Stimulated activated CD8-positive, alpha-beta memory T cell treated with anti-CD3 and anti-CD28 coated beads, Interleukin-12 subunit alpha, Interleukin-12 subunit beta, amount 100 ng/mL, for 4 hours (primary cell): ENCODE measurements around the gene RAPGEFL1.
"Not testable (repeated sequence)": the region's sequence is repeated elsewhere in the genome, so short reads cannot be mapped to it uniquely, and the experiment has no call there.

ENCODE experiments used
- DNase-seq: peaks from one replicate; pipeline ENCODE4 v3.0.0-alpha.2; 2020; ENCODE audit warnings: low read depth

Gene RAPGEFL1

DNA sequence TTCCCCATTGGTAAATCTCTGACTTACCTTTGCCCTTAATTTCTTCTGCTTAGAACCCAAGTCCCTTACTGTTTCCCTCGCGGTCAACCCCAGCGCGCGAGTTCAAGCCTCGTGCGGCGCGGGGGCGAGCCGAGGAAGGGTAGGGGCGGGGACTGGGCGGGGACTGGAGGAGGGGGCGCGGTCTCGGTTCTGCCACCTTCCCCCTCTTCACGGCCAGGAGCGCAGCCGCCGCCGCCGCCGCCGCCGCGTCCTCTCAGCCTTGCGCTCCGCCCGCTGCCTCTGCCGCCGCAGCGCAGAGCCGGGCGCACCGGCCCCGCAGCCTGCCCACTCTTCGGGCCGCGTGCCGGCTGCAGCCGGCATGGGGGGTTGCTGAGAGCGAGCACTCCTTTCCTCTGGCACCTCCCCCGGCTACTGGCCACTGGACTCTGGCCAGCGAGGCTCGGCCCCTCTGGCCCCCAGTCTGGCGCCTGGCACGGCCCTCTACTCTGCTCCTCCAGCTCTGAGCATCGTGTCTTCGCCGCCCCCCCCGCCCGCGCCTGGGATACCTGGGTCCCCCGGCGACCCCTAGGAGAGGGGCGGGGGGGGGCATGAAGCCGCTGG is at the start of gene RAPGEFL1:
RAPGEFL1 (plus strand) TSS at position 196 of the 600 bp plus-strand sequence; CDS start at position 588, 392 bp downstream.
- peak; percentile 78 for DNase-seq

GRCh38 chr17:40129498-40129897 is 47.8 kb upstream of the RAPGEFL1 start:
- no peak for DNase-seq

DNA sequence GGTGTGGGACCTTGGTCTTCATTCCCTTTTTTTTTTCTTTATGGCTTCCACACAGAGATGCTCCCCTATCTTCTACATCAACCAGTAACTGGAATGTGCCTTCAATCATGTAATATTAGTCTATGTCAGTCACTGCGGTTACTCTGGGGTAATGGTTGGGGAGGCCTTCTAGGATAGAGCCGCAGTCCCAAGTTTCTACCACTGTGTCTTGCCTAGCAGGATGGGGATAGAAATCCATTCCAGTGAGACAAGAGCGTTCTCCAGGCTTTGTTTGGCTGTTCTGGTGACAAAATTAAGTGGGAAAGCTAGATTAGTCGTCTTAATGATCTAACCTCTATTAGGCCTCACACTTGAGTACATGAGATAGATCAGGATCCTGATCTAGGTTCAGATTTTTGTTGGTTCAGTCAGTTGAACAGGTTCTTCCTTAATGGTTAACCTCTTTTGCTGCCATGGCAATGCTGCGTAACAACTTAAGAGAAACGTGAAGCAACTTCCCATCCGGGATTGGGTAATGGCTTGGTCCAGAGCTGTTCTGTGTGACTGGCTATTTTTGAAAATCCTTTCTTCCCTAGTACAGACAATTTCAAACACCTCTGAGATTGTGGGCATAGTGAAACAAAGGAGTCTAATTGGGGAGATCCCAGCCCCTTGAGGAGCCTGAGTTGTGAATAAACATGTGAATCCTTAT is 46.8 kb upstream of the RAPGEFL1 start:
- DNase-seq: no peak

GRCh38 chr17:40134184-40134583 is 43.1 kb upstream of the RAPGEFL1 start:
- no peak for DNase-seq

DNA sequence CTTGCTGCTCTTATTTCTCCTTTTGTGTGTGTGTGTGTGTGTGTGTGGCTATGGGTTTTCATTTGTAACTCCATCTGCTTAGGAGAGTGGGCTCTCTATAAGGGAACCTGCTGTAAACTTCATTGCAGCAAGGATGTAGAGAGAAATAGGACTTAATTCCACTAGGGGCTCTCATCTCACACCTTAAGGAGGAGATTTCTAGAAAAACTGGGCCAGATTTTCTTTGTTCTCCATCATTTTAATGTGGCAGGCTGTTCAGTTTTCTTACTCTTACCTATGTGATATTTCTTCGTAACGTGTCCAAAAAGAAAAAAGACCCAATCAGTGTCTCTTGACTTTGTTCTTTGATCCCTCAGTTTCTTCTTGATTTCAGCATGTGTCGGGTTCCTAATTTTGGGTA is 41.5 kb upstream of the RAPGEFL1 start:
- no peak for DNase-seq

- no peak for DNase-seq
These were observed 37.7 kb upstream of the RAPGEFL1 start for GRCh38 chr17:40139566-40140058.

DNA sequence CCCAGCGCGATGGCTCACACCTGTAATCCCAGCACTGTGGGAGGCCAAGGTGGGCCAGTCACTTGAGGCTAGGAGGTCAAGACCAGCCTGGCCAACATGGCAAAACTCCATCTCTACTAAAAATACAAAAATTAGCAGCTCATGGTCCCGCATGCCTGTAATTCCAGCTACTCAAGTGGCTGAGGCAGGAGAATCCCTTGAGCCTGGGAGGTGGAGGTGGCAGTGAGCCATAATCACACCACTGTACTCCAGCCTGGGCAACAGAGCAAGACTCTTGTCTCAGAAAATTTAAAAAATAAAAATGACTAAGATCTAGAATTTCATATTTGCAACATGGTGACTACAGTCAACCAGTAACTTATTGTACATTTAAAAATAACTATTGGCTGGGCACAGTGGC is 34.1 kb upstream of the RAPGEFL1 start:
- not testable (repeated sequence) for DNase-seq

DNA sequence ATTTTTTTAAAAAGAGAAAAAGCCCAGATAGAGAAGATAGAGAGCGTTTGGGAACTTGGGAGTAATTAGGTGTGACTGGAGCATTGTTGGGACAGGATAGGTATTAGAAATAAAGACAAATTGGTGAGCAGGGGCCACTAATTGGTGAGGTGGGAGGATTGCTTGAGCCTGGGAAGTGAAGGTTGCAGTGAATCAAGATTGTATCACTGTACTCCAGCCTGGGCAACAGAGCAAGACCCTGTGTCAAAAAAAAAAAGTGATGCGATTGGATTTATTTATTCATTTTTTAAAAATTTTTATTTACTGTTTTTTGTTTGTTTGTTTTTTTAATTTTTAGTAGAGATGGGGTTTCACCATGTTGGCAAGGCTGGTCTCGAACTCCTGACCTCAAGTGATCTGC is 31.8 kb upstream of the RAPGEFL1 start:
- DNase-seq: no peak

DNA sequence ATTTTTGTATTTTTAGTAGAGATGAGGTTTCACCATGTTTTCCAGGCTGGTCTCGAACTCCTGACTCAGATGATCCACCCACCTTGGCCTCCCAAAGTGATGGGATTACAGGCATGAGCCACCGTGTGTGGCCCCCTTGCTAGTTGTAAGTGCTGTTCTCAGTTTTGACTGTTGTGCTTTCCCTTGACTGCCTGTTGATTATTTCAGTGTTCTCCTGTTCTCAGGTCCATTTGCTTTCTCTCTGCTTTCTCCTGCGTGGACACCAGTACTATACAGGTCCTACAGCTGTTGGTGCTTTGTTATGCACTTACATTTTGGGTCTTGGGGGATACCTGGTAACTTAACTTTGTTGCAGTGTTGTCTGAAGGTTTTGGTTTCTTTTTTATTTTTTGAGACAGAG is 28.7 kb upstream of the RAPGEFL1 start:
- DNase-seq: no peak

- DNase-seq: no peak
These were observed 27.0 kb upstream of the RAPGEFL1 start for GRCh38 chr17:40150276-40150675.

DNA sequence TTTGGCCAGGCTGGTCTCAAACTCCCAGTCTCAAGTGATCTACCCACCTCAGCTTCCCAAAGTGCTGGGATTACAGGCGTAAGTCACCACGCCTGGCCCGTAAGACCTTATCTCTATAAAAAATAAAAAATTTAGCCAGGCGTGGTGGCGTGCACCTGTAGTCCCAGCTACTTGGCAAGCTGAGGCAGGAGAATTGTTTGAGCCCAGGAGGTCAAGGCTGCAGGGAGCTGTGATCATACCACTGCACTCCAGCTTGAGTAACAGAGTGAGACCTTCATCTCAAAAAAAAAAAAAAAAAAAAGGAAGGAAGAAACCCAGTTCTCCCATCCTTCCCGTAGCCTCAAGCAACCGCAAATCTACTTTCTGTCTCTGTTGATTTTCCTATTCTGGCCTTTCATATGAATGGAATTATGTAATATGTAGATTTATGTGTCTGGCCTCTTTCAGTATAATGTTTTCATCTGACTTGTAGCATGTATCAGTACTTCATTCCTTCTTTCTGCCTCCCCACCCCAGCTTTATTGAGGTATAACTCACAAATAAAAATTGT is 25.8 kb upstream of the RAPGEFL1 start:
- DNase-seq: no peak

DNA sequence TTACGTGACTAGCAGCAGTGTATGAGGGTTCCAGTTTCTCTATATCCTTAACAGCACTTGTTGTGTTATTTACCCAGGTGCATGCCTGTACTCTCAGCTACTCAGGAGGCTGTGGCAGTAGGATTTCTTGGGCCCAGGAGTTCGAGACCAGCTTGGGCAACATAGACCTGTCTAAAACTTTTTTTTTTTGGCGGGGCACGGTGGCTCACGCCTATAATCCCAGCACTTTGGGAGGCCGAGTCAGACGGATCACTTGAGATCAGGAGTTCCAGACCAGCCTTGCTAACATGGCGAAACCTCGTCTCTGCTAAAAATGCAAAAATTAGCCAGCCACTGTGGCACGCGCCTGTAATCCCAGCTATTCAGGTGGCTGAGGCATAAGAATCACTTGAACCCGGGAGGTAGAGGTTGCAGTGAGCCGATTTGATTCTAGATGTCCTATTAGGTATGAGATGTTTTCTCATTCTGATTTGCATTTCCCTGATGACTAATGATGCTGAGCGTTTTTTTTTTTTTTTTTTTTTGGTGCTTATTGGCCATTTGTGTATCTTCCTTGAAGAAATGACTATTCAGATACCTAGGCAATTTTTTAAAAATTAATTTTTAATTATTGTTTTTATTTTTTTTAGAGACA is 23.6 kb upstream of the RAPGEFL1 start:
- DNase-seq: no peak

DNA sequence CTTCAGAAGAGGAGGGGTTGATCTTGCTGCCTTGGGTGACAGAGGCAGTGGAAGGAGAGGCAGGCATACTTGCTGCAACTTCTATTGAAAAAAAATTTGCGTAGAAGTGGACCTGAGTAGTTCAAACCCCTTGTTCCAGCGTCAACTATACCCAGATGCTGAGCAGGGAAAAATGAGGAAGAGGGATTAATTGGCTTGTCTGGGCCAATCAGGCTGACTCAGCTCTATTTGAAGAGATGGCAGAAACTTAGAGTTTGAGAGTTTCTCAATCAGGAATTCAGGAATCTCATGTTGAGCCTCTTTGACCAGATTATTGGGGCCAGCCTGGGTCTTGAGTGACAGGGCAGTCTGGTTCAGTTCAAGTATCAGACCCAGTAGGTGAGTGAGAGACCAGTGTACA is 19.3 kb upstream of the RAPGEFL1 start:
- DNase-seq: no peak

DNA sequence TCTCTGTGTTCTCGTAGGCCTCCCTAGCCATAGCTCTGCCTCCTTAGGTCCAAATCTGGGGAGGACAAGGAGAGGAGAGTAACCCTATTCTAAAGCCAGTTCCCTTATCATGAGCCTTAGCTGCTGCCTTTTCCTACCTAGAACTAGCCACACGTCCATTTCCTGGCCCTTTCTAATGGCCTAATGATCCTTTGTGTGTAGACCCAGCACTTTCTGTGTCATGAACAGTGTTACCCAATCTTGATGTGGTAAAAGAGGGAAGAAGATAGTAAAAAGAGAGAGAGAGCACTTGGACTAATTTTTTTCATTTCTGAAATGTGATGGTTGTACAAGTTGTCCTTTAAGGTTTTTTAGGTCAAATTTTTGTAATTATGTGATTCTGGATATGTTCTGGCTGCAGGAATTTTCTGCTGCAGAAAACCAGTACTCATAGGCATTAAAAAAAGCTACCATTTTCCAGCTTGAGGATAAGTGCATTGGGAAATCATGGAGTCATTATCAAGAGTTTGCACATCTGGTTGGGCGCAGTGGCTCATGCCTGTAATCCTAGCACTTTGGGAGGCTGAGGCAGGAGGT is 18.7 kb upstream of the RAPGEFL1 start:
- DNase-seq: no peak

DNA sequence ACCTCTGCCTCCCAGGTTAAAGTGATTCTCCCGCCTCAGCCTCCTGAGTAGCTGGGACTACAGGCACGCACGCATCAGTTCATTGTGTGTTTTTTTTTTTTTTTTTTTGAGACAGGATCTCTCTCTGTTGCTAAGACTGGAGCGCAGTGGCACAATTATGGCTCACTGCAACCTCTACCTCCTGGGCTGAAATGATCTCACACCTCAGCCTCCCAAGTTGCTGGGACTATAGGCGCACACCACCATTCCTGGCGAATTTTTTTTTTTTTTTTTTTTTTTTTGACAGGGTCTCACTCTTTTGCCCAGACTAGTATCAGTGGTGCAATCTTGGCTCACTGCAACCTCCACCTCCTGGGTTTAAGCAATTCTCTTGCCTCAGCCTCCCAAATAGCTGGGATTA is 17.8 kb upstream of the RAPGEFL1 start:
- DNase-seq: no peak

- DNase-seq: no peak
These were observed 9.5 kb upstream of the RAPGEFL1 start for GRCh38 chr17:40167685-40168261.

GRCh38 chr17:40168262-40168832 is 8.9 kb upstream of the RAPGEFL1 start:
- DNase-seq: no peak

- DNase-seq: no peak
These were observed 6.9 kb upstream of the RAPGEFL1 start for GRCh38 chr17:40170325-40170724.

DNA sequence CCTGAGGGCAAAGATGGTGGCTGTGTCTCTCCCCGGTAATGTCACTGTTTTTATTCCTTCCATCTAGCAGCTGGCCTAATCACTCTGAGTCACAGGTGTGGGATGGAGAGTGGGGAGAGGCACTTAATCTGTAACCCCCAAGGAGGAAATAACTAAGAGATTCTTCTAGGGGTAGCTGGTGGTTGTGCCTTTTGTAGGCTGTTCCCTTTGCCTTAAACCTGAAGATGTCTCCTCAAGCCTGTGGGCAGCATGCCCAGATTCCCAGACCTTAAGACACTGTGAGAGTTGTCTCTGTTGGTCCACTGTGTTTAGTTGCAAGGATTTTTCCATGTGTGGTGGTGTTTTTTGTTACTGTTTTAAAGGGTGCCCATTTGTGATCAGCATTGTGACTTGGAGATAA is 5.5 kb upstream of the RAPGEFL1 start:
- no peak for DNase-seq

GRCh38 chr17:40173091-40173777 is 4.0 kb upstream of the RAPGEFL1 start:
- no peak for DNase-seq

- no peak for DNase-seq
These were observed 3.5 kb upstream of the RAPGEFL1 start for GRCh38 chr17:40173778-40174135.
